Measurements from ENCODE around the gene PRDM16. TPM values are rescaled to one million over a fixed set of nuclear protein-coding genes. Genes with fewer than 3 reads are reported as not detected.

The PRDM16 gene
- polyA plus RNA-seq, 2 of the 4 experiments (the other 2 are of a cell fraction): 0.03 to 0.35 TPM

GRCh38 chr1:3461934-3462275, 392.9 kb downstream of the PRDM16 start (continued):
- TF ChIP-seq RFX5 (IDR thresholded peaks at IDR 0.05) (no peak), GATA3 (IDR thresholded peaks at IDR 0.05; ENCODE audit: borderline replicate concordance) (no peak), RARB (CRISPR knock-in tag; IDR thresholded peaks at IDR 0.05) (no peak), MAX (IDR thresholded peaks at IDR 0.05) (no peak), POLR2A (IDR thresholded peaks at IDR 0.05; ENCODE audit: low read length) (no peak)

GRCh38 chr1:3462356-3463012, 393.5 kb downstream of the PRDM16 start:
- TF ChIP-seq POLR2AphosphoS2 (conservative IDR thresholded peaks at IDR 0.05; ENCODE audit: low read length) (no peak), MAZ (IDR thresholded peaks at IDR 0.05; ENCODE audit: borderline replicate concordance, low read depth, low read length) (no peak), EP300 (IDR thresholded peaks at IDR 0.05) (no peak), FOXS1 (CRISPR knock-in tag; IDR thresholded peaks at IDR 0.05) (no peak), EHMT2 (IDR thresholded peaks at IDR 0.05; ENCODE audit: low read depth) (no peak), MYC (IDR thresholded peaks at IDR 0.05; ENCODE audit: borderline replicate concordance, low read length) (no peak), REST (IDR thresholded peaks at IDR 0.05) (no peak)
- ATAC-seq (no peak), FAIRE-seq (no peak), DNase-seq (ENCODE audit: low read depth in 1 of 2, low spot score in 1 of 2) (no peak)
- peaks cover 3% of the 10 kb centered on the region; the same call in 1 of the 3 replicates for H3K4me1 ChIP-seq
- ChIA-PET POLR2A (no interaction called here), CTCF (interaction anchor here (1.2 to 3.6 kb wide), 3 partner anchors 10 to 28 kb away, joined by 5 to 33 read pairs (median 16); no protein-coding TSS in a partner anchor)
- 90% methylated on average over 9 of the region's 16 CpGs for WGBS (ENCODE audit: missing lambda C conversion rate)
- H3K9me3 ChIP-seq: no peaks in the 10 kb centered on the region
- no peak overlapping the region for H3K27ac ChIP-seq
- no peak overlapping the region for H3K4me2 ChIP-seq
- no peak overlapping the region for H3K4me3 ChIP-seq

GRCh38 chr1:3463013-3463385, 394.0 kb downstream of the PRDM16 start:
- no peak for FAIRE-seq
- no peaks in the 10 kb centered on the region for H3K9me3 ChIP-seq
- no peak overlapping the region for H3K27ac ChIP-seq
- no CpG with 5 or more reads among the region's 22 CpGs for WGBS (ENCODE audit: missing lambda C conversion rate)
- POLR2A ChIA-PET: no interaction called here
- CTCF ChIA-PET: interaction anchor here (1.2 to 3.6 kb wide), 3 partner anchors 9 to 28 kb away, joined by 5 to 33 read pairs (median 16); no protein-coding TSS in a partner anchor
- no peak for TF ChIP-seq RARB (CRISPR knock-in tag; IDR thresholded peaks at IDR 0.05)
- TF ChIP-seq MAZ (IDR thresholded peaks at IDR 0.05; ENCODE audit: borderline replicate concordance, low read depth, low read length): no peak
- no peak for TF ChIP-seq ZC3H11A (IDR thresholded peaks at IDR 0.05)
- no peak for TF ChIP-seq RFX5 (IDR thresholded peaks at IDR 0.05)
- no peak for TF ChIP-seq KDM1A (IDR thresholded peaks at IDR 0.05; ENCODE audit: low read depth)
- no peak for TF ChIP-seq RCOR1 (IDR thresholded peaks at IDR 0.05; ENCODE audit: low read depth, low read length)
- TF ChIP-seq HEYL (CRISPR knock-in tag; IDR thresholded peaks at IDR 0.05): no peak
- TF ChIP-seq E2F6 (IDR thresholded peaks at IDR 0.05; ENCODE audit: borderline replicate concordance, low read depth): no peak
- no peak for TF ChIP-seq FOXS1 (CRISPR knock-in tag; IDR thresholded peaks at IDR 0.05)
- TF ChIP-seq CTCF (IDR thresholded peaks at IDR 0.05): no peak
- no peak for TF ChIP-seq POLR2AphosphoS2 (conservative IDR thresholded peaks at IDR 0.05; ENCODE audit: low read length)
- no peak for TF ChIP-seq TP53 (CRISPR knock-in tag; IDR thresholded peaks at IDR 0.05)
- H3K4me2 ChIP-seq: no peak overlapping the region
- DNase-seq (ENCODE audit: low read depth in 1 of 2, low spot score in 1 of 2): no peak
- peaks cover 3% of the 10 kb centered on the region; the same call in 1 of the 3 replicates for H3K4me1 ChIP-seq
- no peak overlapping the region for H3K4me3 ChIP-seq
- ATAC-seq: no peak

Measured in A549 (cell line).